Glutamatergic neuron (in vitro differentiated cells): Measurements from ENCODE around the gene TNS1. TPM values are rescaled to one million over a fixed set of nuclear protein-coding genes. Genes with fewer than 3 reads are reported as not detected.

Source experiments
- DNase-seq: peaks from one replicate; pipeline ENCODE4 v3.0.0; 2022
- H3K27ac Mint-ChIP-seq: one replicate; pipeline ENCODE4 v1.8.0; 2020; ENCODE audit warnings: mild to moderate bottlenecking, mixed read lengths, inconsistent platforms; ENCODE audit not compliant: unreplicated experiment
- H3K27me3 Mint-ChIP-seq: one replicate; pipeline ENCODE4 v1.8.0; 2020; ENCODE audit warnings: mild to moderate bottlenecking, moderate library complexity, mixed read lengths, inconsistent platforms; ENCODE audit not compliant: unreplicated experiment
- H3K36me3 Mint-ChIP-seq: one replicate; pipeline ENCODE4 v1.8.0; 2020; ENCODE audit warnings: mild to moderate bottlenecking, mixed read lengths, inconsistent platforms; ENCODE audit not compliant: unreplicated experiment
- H3K4me1 Mint-ChIP-seq: one replicate; pipeline ENCODE4 v1.8.0; 2020; ENCODE audit warnings: mild to moderate bottlenecking, low read depth, mixed read lengths, inconsistent platforms; ENCODE audit not compliant: unreplicated experiment
- H3K4me3 Mint-ChIP-seq: one replicate; pipeline ENCODE4 v1.8.0; 2020; ENCODE audit warnings: mild to moderate bottlenecking, mixed read lengths, inconsistent platforms; ENCODE audit not compliant: unreplicated experiment
- H3K9me3 Mint-ChIP-seq: one replicate; pipeline ENCODE4 v1.8.0; 2020; ENCODE audit warnings: mild to moderate bottlenecking, moderate library complexity, mixed read lengths, inconsistent platforms; ENCODE audit not compliant: unreplicated experiment
- total RNA-seq: library from RNA; stranded (reverse); fragmentation: NEBNext Ultra II Directional; extraction: Animal tissue kit (Norgen Biotek cat#: 25700); gene quantifications from one replicate; pipeline ENCODE4 v1.2.1, GENCODE V29; 2021; ENCODE audit not compliant: unreplicated experiment
- TF ChIP-seq, protein P1 (sequence below): fragments of 200-600 bp; sonication (generic); IDR thresholded peaks from one replicate; pipeline ENCODE4 v1.5.0; 2021; ENCODE audit not compliant: partially characterized antibody, unreplicated experiment

Gene TNS1
- total RNA-seq, 1 donor from 2014 or later = 3.2 TPM

DNA sequence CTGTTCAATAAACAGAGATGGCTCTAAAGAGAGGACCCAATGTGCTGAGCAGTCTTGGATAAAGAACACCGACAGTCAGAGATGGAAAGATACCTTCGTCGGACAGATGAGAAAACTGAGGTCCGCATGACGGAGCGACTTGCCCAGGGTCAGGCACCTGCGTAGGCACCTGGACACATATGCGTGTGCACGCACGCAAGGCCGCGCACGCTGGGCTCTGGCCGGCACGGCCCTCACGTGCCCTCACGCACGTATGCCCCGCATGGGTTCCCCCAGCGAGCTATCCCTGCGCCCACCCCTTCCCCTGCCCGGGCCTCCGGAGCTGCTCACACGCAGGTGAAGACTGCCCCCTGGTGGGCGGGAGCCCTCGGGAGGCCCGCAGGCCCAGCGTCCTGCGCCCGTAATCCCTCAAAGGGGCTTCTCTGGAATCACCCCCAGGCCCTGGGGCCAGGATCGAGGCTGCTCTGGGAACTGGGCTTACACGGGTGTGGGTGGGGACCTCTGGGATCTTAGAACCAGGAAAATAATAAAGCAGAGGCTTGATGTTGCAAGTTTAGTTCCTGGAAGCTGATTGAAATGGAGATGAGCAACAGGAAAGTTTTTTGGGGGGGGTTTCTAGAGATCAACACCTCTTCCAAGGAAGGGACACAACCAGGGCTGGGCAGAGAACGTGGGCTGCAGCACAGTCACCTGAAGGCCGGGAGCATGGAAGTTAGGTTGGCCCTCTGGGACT lies 246.3 kb downstream of the TNS1 start:
- peak; percentile 92 for DNase-seq
- TF ChIP-seq, protein P1, sequence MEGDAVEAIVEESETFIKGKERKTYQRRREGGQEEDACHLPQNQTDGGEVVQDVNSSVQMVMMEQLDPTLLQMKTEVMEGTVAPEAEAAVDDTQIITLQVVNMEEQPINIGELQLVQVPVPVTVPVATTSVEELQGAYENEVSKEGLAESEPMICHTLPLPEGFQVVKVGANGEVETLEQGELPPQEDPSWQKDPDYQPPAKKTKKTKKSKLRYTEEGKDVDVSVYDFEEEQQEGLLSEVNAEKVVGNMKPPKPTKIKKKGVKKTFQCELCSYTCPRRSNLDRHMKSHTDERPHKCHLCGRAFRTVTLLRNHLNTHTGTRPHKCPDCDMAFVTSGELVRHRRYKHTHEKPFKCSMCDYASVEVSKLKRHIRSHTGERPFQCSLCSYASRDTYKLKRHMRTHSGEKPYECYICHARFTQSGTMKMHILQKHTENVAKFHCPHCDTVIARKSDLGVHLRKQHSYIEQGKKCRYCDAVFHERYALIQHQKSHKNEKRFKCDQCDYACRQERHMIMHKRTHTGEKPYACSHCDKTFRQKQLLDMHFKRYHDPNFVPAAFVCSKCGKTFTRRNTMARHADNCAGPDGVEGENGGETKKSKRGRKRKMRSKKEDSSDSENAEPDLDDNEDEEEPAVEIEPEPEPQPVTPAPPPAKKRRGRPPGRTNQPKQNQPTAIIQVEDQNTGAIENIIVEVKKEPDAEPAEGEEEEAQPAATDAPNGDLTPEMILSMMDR = peak; percentile 96
- H3K27me3 Mint-ChIP-seq = no peaks in the 10 kb centered on the region
- H3K4me1 Mint-ChIP-seq = no peaks in the 10 kb centered on the region
- H3K4me3 Mint-ChIP-seq = peak overlapping the region; percentile 9
- no peak overlapping the region for H3K27ac Mint-ChIP-seq
- H3K9me3 Mint-ChIP-seq = peaks cover 5% of the 10 kb centered on the region
- peaks cover 1% of the 10 kb centered on the region for H3K36me3 Mint-ChIP-seq

GRCh38 chr2:217755027-217755745 lies 247.6 kb downstream of the TNS1 start:
- Mint-ChIP-seq H3K27me3 (no peaks in the 10 kb centered on the region), H3K4me1 (no peaks in the 10 kb centered on the region), H3K27ac (no peak overlapping the region), H3K9me3 (peaks cover 3% of the 10 kb centered on the region), H3K36me3 (no peaks in the 10 kb centered on the region), H3K4me3 (no peak overlapping the region)
- TF ChIP-seq, protein P1 = no peak
- DNase-seq = no peak

DNA sequence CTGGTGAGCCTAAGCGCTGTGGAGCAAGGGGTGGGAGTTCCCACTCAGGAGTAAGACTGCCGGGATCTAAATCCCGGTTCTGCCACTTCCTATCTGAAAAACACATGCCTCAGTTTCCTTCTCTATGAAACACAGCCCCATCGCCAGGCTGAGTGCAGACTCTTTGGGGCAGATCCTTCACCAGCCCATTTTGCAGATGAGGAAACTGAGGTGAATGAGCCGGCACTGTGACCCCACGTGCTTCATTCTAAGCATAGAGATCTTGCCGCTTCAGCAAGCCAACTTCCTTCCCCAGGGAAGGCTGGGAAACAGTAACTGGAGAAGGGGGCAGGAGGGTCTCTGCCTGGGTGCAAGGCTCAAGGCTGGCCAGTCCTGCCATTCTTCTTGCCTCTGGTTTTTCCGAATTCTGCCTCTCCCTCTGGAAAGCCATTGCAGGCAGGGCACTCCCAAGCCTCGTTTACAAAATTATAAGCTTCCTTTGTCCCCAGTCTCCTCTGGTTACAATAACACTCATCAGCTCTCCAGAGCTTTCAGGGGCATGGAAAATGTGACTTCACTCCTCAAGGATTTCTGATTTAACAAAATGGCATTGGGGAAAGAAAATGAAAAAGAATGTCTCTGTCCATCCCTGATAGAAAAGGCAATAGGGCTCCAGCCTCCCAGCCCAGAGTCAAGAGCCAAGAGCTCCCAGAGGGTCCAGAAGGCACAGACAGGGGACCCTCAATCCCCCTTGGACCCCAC lies 249.2 kb downstream of the TNS1 start:
- Mint-ChIP-seq H3K4me3 (no peak overlapping the region), H3K27me3 (no peaks in the 10 kb centered on the region), H3K36me3 (no peaks in the 10 kb centered on the region), H3K27ac (no peak overlapping the region), H3K4me1 (no peaks in the 10 kb centered on the region), H3K9me3 (no peaks in the 10 kb centered on the region)
- TF ChIP-seq, protein P1 = no peak
- DNase-seq = no peak

DNA sequence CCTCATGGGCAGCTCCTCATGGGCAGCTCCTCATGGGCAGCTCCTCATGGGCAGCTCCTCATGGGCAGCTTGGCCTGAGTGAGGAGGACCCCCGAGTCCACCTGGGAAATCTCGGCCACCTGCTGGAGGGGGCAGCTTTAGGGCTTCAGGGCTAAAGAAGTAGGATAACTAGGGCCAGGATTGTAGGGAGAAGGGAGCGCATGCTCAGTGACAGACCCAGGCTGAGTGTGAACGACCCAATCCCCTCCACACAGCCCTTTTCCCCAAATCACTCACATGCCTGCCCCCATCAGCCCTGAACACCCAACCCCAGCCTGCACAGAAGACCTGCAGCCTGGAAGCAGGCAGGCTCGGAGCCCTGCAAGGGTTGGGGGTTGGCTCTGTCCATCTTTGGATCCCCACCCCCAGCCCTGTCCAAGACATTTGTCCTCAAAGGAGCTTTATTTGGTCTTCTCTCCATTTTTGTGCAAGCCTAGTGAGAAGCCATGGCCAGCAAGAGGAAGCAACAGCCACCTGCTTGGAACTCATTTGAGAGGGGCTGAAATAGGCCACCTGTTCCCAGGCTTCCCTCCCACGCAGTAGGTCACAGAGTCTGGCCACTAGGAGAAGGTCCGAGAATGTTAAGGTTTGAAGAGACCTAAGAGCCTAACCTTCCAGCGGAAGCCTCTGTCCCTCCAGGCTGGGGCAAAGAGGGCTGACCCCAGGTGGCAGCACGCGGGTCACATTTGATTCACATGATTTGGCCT lies 249.9 kb downstream of the TNS1 start:
- no peaks in the 10 kb centered on the region for H3K27me3 Mint-ChIP-seq
- TF ChIP-seq, protein P1 = no peak
- H3K36me3 Mint-ChIP-seq = no peaks in the 10 kb centered on the region
- DNase-seq = no peak
- no peaks in the 10 kb centered on the region for H3K9me3 Mint-ChIP-seq
- H3K27ac Mint-ChIP-seq = no peak overlapping the region
- H3K4me3 Mint-ChIP-seq = no peak overlapping the region
- H3K4me1 Mint-ChIP-seq = no peaks in the 10 kb centered on the region
